ENCODE data around the gene SPAG17.
A peak's percentile ranks its signal among the peaks of the same experiment; 100 is the strongest.

SPAG17 gene

DNA sequence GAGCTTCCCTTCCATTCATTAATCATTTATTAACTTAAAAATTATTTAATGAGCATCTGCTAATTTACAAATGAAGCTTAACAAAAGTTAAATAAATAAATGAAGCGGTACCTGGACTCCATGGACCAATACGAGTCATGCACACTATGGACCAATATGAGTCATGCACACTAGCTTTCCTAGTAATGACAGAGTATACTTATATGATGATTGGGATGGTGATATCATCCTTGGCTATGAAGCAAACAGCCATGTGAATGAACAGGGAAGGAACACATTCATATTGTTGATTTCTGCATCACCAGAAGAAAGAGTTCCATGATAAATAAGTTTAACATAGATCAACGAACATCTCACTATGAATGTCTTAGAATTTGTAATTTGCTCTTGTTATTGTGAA lies 109.9 kb downstream of the SPAG17 start:
- ChIA-PET POLR2A (ENCODE audit: low non-redundant PET) (no interaction called here), CTCF (interaction anchor here (0.6 to 0.9 kb wide), 2 partner anchors 10 to 37 kb away, joined by 3 read pairs; no protein-coding TSS in a partner anchor)
- H3K27ac ChIP-seq = no peak overlapping the region
- peak; percentile 11 for DNase-seq (ENCODE audit: low spot score)
- TF ChIP-seq CTCF (conservative IDR thresholded peaks at IDR 0.05; ENCODE audit: low read depth) = no peak

GRCh38 chr1:118073648-118074435 lies 111.2 kb downstream of the SPAG17 start:
- POLR2A ChIA-PET (ENCODE audit: low non-redundant PET) = no interaction called here
- CTCF ChIA-PET = interaction anchor here (0.6 to 0.7 kb wide), 3 partner anchors 887 to 1239 kb away, joined by 3 to 6 read pairs (median 3); no protein-coding TSS in a partner anchor
- DNase-seq (ENCODE audit: low spot score) = no peak
- TF ChIP-seq CTCF (conservative IDR thresholded peaks at IDR 0.05; ENCODE audit: low read depth) = no peak
- no peak overlapping the region for H3K27ac ChIP-seq

- no peak for TF ChIP-seq CTCF (conservative IDR thresholded peaks at IDR 0.05; ENCODE audit: low read depth)
- ChIA-PET POLR2A (ENCODE audit: low non-redundant PET) (no interaction called here), CTCF (no interaction called here)
- DNase-seq (ENCODE audit: low spot score) = no peak
- no peak overlapping the region for H3K27ac ChIP-seq
Observed at GRCh38 chr1:118049981-118050380, 135.0 kb downstream of the SPAG17 start.

DNA sequence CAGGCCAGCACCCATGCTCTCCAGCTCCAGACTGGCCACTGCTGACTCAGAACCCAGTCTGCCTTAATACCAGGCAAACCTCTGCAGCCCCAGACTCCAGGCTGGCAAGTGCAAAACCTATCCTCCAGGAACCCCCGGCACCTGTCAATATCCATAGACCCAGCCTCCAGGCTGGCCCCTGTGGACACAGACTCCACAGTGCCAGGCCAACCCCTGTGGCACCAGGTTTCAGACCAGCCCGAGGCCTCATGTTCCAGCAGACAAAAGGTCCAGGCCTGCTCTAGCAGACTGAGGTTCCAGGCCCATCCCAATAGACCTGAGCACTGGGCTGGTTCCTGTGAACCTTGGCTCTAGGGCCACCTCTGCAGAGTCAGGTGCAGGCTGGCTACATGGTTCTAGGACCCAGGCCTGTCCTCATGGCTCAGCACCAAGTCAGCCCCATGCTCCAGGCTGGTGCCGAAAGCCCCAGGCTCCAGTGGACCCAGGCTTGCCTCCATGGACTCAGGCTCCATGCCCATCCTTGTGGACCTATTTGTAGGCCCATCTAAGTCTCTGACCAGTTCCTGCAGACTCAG lies 137.3 kb downstream of the SPAG17 start:
- no peak overlapping the region for H3K27ac ChIP-seq
- DNase-seq (ENCODE audit: low spot score) = no peak
- CTCF ChIA-PET = no interaction called here
- POLR2A ChIA-PET (ENCODE audit: low non-redundant PET) = no interaction called here
- no peak for TF ChIP-seq CTCF (conservative IDR thresholded peaks at IDR 0.05; ENCODE audit: low read depth)

DNA sequence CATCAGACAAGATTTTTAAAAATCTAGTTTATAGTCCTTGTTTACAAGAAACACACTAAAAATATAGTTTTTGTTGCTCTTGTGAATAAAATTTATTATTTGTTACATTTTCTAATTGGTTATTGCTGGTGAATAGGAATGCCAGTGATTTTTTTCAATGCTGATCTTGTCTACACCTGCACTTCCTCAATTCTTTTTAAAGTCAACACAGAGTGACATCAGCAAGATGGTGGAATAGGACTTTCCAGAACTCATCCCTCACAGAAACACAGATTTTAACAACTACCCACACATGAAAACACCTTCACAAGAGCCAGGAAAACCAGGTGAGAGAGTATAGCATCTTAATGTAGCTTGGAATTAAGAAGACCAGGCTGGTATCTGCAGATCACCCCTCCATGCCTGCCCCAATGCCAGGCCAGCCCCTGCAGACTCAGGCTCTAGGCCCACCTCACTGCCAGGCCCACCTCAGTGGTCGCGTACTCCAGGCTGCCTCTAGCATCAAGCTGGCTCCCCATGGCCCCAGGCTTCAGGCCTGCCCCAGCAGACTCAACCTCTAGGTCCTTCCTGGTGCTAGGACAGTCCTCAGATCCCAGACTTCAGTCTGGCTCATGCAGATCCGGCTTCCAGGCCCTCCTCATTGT lies 137.9 kb downstream of the SPAG17 start:
- POLR2A ChIA-PET (ENCODE audit: low non-redundant PET) = no interaction called here
- H3K27ac ChIP-seq = no peak overlapping the region
- no peak for TF ChIP-seq CTCF (conservative IDR thresholded peaks at IDR 0.05; ENCODE audit: low read depth)
- no peak for DNase-seq (ENCODE audit: low spot score)
- CTCF ChIA-PET = no interaction called here

GRCh38 chr1:118043624-118044023 lies 141.4 kb downstream of the SPAG17 start:
- no peak for DNase-seq (ENCODE audit: low spot score)
- no peak for TF ChIP-seq CTCF (conservative IDR thresholded peaks at IDR 0.05; ENCODE audit: low read depth)
- no peak overlapping the region for H3K27ac ChIP-seq
- POLR2A ChIA-PET (ENCODE audit: low non-redundant PET) = no interaction called here
- CTCF ChIA-PET = no interaction called here
